ENCODE data around the gene PIAS3. TPM values are rescaled to one million over a fixed set of nuclear protein-coding genes. Genes with fewer than 3 reads are reported as not detected.
"Not testable (repeated sequence)": the region's sequence is repeated elsewhere in the genome, so short reads cannot be mapped to it uniquely, and the experiment has no call there.

PIAS3 gene
- total RNA-seq, 4 donors from 2014 or later, result 16.9 to 22.8 (median 20.3) TPM

- H3K36me3 ChIP-seq, result peaks cover 48 to 50% of the 10 kb centered on the region in 2 donors
- intact Hi-C loops (cut with DNase I), result no loop called here
These were observed 30.9 kb downstream of the PIAS3 start for GRCh38 chr1:145827966-145828365.

GRCh38 chr1:145826030-145826429, 32.9 kb downstream of the PIAS3 start:
- Histone ChIP-seq H3K4me3 (replicated peaks in 1 of 3) (no peak overlapping the region), H3K27me3 (no peaks in the 10 kb centered on the region), H3K27ac (no peak overlapping the region), H3K4me1 (peaks cover 10 to 13% of the 10 kb centered on the region in 2 donors), H3K36me3 (peaks cover 40 to 41% of the 10 kb centered on the region in 2 donors), H3K9me3 (no peaks in the 10 kb centered on the region)
- DNase-seq, result no peak
- TF ChIP-seq CTCF (IDR thresholded peaks at IDR 0.05) (no peak), POLR2A (IDR thresholded peaks at IDR 0.05) (no peak)
- WGBS, 2 donors, result 96 to 98% methylated on average over 2 of the region's 2 CpGs
- intact Hi-C loops (cut with DNase I), result no loop called here

More at GRCh38 chr1:145827966-145828365, 30.9 kb downstream of the PIAS3 start:
- Histone ChIP-seq H3K9me3 (no peaks in the 10 kb centered on the region), H3K27me3 (no peaks in the 10 kb centered on the region), H3K4me3 (replicated peaks in 1 of 3) (no peak overlapping the region), H3K27ac (no peak overlapping the region), H3K4me1 (peaks cover 10 to 13% of the 10 kb centered on the region in 2 donors)
- DNase-seq, result no peak
- TF ChIP-seq CTCF (IDR thresholded peaks at IDR 0.05) (no peak), POLR2A (IDR thresholded peaks at IDR 0.05) (no peak)

- no peak for DNase-seq
- Histone ChIP-seq H3K9me3 (no peaks in the 10 kb centered on the region), H3K4me1 (peaks cover 10 to 13% of the 10 kb centered on the region in 2 donors), H3K36me3 (peaks cover 24 to 31% of the 10 kb centered on the region in 2 donors), H3K4me3 (replicated peaks in 1 of 3) (peak overlapping the region; percentile 63 to 76 (median 70)), H3K27ac (peak overlapping the region; percentile 75 to 97 (median 85)), H3K27me3 (no peaks in the 10 kb centered on the region)
- intact Hi-C loops (cut with DNase I), result no loop called here
- TF ChIP-seq POLR2A (IDR thresholded peaks at IDR 0.05) (no peak), CTCF (IDR thresholded peaks at IDR 0.05) (no peak)
- 1% methylated on average over 7 of the region's 7 CpGs for WGBS, 2 donors
These were observed 34.4 kb downstream of the PIAS3 start for GRCh38 chr1:145824499-145824842.

GRCh38 chr1:145823565-145824498, 35.0 kb downstream of the PIAS3 start, which contains the start of the genes POLR3C and RNF115:
TSS of gene POLR3C (plus strand) at chr1:145824200. CDS start at chr1:145825777, 1,577 bp downstream.
TSS of gene RNF115 (minus strand) at chr1:145824095. CDS start at chr1:145823873, 222 bp downstream.
- intact Hi-C loops (cut with DNase I), result no loop called here
- WGBS, 2 donors, result 0 to 2% methylated on average over 19 to 39 of the region's 89 CpGs
- peaks cover 10 to 13% of the 10 kb centered on the region in 2 donors for H3K4me1 ChIP-seq
- peak within 1 kb of the TSS; percentile 63 to 76 (median 70) for H3K4me3 ChIP-seq (replicated peaks in 1 of 3)
- TF ChIP-seq CTCF (IDR thresholded peaks at IDR 0.05) (peak in 1 of 6 experiments; percentile 26), POLR2A (IDR thresholded peaks at IDR 0.05) (peak; percentile 63 to 93)
- peak within 1 kb of the TSS; percentile 75 to 97 (median 85) for H3K27ac ChIP-seq
- H3K27me3 ChIP-seq, result no peaks in the 10 kb centered on the region
- peaks cover 18 to 24% of the 10 kb centered on the region in 2 donors for H3K36me3 ChIP-seq
- peak; percentile 94 to 95 for DNase-seq
- no peaks in the 10 kb centered on the region for H3K9me3 ChIP-seq

- H3K9me3 ChIP-seq; H3K27me3 ChIP-seq; H3K27ac ChIP-seq; intact Hi-C loops (cut with DNase I); DNase-seq: not testable (repeated sequence)
- Histone ChIP-seq H3K4me1 (peaks cover 10 to 13% of the 10 kb centered on the region in 2 donors), H3K36me3 (peaks cover 8 to 15% of the 10 kb centered on the region in 2 donors), H3K4me3 (replicated peaks in 1 of 3) (peak overlapping the region in 1 of 3 donors; percentile 76)
- WGBS, 2 donors, result no CpG with 5 or more reads among the region's 16 CpGs
These were observed 36.0 kb downstream of the PIAS3 start for GRCh38 chr1:145822779-145823331.

- H3K27me3 ChIP-seq; H3K27ac ChIP-seq; H3K36me3 ChIP-seq; H3K4me1 ChIP-seq; H3K4me3 ChIP-seq (replicated peaks in 1 of 3); H3K9me3 ChIP-seq; intact Hi-C loops (cut with DNase I); DNase-seq: not testable (repeated sequence)
- 74 to 76% methylated on average over 2 of the region's 6 CpGs for whole genome bisulfite sequencing, 2 donors
These were observed 40.8 kb downstream of the PIAS3 start for GRCh38 chr1:145818095-145818494.

GRCh38 chr1:145812977-145813810, 45.7 kb downstream of the PIAS3 start:
- WGBS, 2 donors, result 87 to 90% methylated on average over 5 to 6 of the region's 6 CpGs
- H3K27me3 ChIP-seq; H3K36me3 ChIP-seq; H3K4me3 ChIP-seq (replicated peaks in 1 of 3); intact Hi-C loops (cut with DNase I); H3K4me1 ChIP-seq; H3K27ac ChIP-seq; DNase-seq; H3K9me3 ChIP-seq: not testable (repeated sequence)
